Measurements from ENCODE around the gene TPCN1.
A peak's percentile ranks its signal among the peaks of the same experiment; 100 is the strongest.

TPCN1 gene

GRCh38 chr12:113334786-113335539 lies 113.7 kb downstream of the TPCN1 start, which contains the start of gene SLC8B1:
Gene SLC8B1, minus strand, starts transcription at chr12:113335109. Its CDS starts 2,231 bp downstream, at chr12:113332878.
- no peak for TF ChIP-seq CTCF (IDR thresholded peaks at IDR 0.05; ENCODE audit: control insufficient read depth, insufficient read depth, low read depth, low read length, missing control alignments)
- peak within 1 kb of the TSS; percentile 77 for H3K4me3 ChIP-seq (ENCODE audit: control insufficient read depth, low read depth, low read length)
- no peak for DNase-seq (ENCODE audit: low read depth)

GRCh38 chr12:113339540-113339939 lies 118.3 kb downstream of the TPCN1 start:
- H3K4me3 ChIP-seq (ENCODE audit: control insufficient read depth, low read depth, low read length) = no peak overlapping the region
- no peak for DNase-seq (ENCODE audit: low read depth)
- TF ChIP-seq CTCF (IDR thresholded peaks at IDR 0.05; ENCODE audit: control insufficient read depth, insufficient read depth, low read depth, low read length, missing control alignments) = no peak

GRCh38 chr12:113340061-113340460 lies 118.8 kb downstream of the TPCN1 start:
- no peak overlapping the region for H3K4me3 ChIP-seq (ENCODE audit: control insufficient read depth, low read depth, low read length)
- no peak for TF ChIP-seq CTCF (IDR thresholded peaks at IDR 0.05; ENCODE audit: control insufficient read depth, insufficient read depth, low read depth, low read length, missing control alignments)
- no peak for DNase-seq (ENCODE audit: low read depth)

GRCh38 chr12:113341535-113341934 lies 120.3 kb downstream of the TPCN1 start:
- DNase-seq (ENCODE audit: low read depth) = no peak
- no peak for TF ChIP-seq CTCF (IDR thresholded peaks at IDR 0.05; ENCODE audit: control insufficient read depth, insufficient read depth, low read depth, low read length, missing control alignments)
- H3K4me3 ChIP-seq (ENCODE audit: control insufficient read depth, low read depth, low read length) = no peak overlapping the region

- H3K4me3 ChIP-seq (ENCODE audit: control insufficient read depth, low read depth, low read length) = no peak overlapping the region
- DNase-seq (ENCODE audit: low read depth) = no peak
- TF ChIP-seq CTCF (IDR thresholded peaks at IDR 0.05; ENCODE audit: control insufficient read depth, insufficient read depth, low read depth, low read length, missing control alignments) = no peak
These were observed 124.1 kb downstream of the TPCN1 start for GRCh38 chr12:113345318-113345717.

- H3K4me3 ChIP-seq (ENCODE audit: control insufficient read depth, low read depth, low read length) = no peak overlapping the region
- TF ChIP-seq CTCF (IDR thresholded peaks at IDR 0.05; ENCODE audit: control insufficient read depth, insufficient read depth, low read depth, low read length, missing control alignments) = no peak
- no peak for DNase-seq (ENCODE audit: low read depth)
These were observed 125.1 kb downstream of the TPCN1 start for GRCh38 chr12:113346353-113346752.
